ELR (cell line): ENCODE measurements around the gene SRSF3.
"Not testable (repeated sequence)": the region's sequence is repeated elsewhere in the genome, so short reads cannot be mapped to it uniquely, and the experiment has no call there.

Source experiments
- DNase-seq: peaks from one replicate; pipeline ENCODE4 v3.0.0-alpha.2; 2015; ENCODE audit warnings: low read depth

SRSF3 gene

GRCh38 chr6:36649701-36650484 is 55.7 kb downstream of the SRSF3 start:
- DNase-seq: no peak

- no peak for DNase-seq
Measured at GRCh38 chr6:36650848-36651478, 56.8 kb downstream of the SRSF3 start.

- no peak for DNase-seq
Measured at GRCh38 chr6:36651659-36652379, 57.7 kb downstream of the SRSF3 start.

- DNase-seq: not testable (repeated sequence)
Measured at GRCh38 chr6:36654469-36654868, 60.3 kb downstream of the SRSF3 start.
